GM12878 (cell line): ENCODE measurements around the gene ABHD1. TPM values are rescaled to one million over a fixed set of nuclear protein-coding genes. Genes with fewer than 3 reads are reported as not detected.

ENCODE experiments used
- ATAC-seq: fragments of 200-7000 bp; cut with Tn5 transposase; 3 replicates; pipeline ENCODE4 v1.9.1; 2020; ENCODE audit warnings: mild to moderate bottlenecking, moderate library complexity
- BruUV-seq: library from RNA; stranded (reverse); fragments of 400-500 nt; replicated peaks from 2 replicates; lab custom pipeline; 2021; lab: Mats Ljungman, UMichigan
- CTCF ChIA-PET: fragments of 300-600 bp; sonication (Branson Sonifier 250); formaldehyde crosslinking; extraction: SDS; loops from one replicate; lab custom pipeline; 2021; ENCODE audit warnings: inconsistent platforms; lab: Yijun Ruan, JAX
- POLR2A ChIA-PET: fragments of 350-600 bp; formaldehyde crosslinking; extraction: SDS; loops from one replicate; lab custom pipeline; 2021; ENCODE audit warnings: inconsistent platforms; lab: Charles Lee
- RAD21 ChIA-PET: fragments of 300-600 bp; sonication (Branson Sonifier 250); formaldehyde crosslinking; loops from one replicate; lab custom pipeline; 2023; ENCODE audit warnings: antibody characterized with exemption; ENCODE audit not compliant: unreplicated experiment; lab: Charles Lee
- SMC1A ChIA-PET: fragments of 300-600 bp; sonication (Branson Sonifier 250); formaldehyde crosslinking; loops from one replicate; lab custom pipeline; 2023; ENCODE audit not compliant: unreplicated experiment, uncharacterized antibody; lab: Charles Lee
- DNase-seq: peaks from one replicate; pipeline ENCODE4 v3.0.0-alpha.2; 2011; ENCODE audit warnings: low read depth, low spot score
- FAIRE-seq: peaks from 3 replicates; lab custom pipeline; 2011; peaks lifted over from hg19 to GRCh38; lab: Jason Lieb, UNC
- H2AFZ ChIP-seq: 2 replicates; pipeline ENCODE4 v1.6.0; 2011; ENCODE audit warnings: low read depth, low read length, control low read depth; ENCODE audit not compliant: control insufficient read depth
- H3K27ac ChIP-seq: 2 replicates; pipeline ENCODE4 v1.5.1; 2011; ENCODE audit warnings: control low read depth; ENCODE audit not compliant: control insufficient read depth, insufficient read depth
- H3K27me3 ChIP-seq, 2 experiments: replicated peaks in 1 of 2; 2 replicates each; pipeline versions ENCODE4 v1.6.0 to v1.6.1; 2011; ENCODE audit warnings: low read length in 1 of 2; ENCODE audit not compliant: control insufficient read depth in 2 of 2, insufficient read depth in 2 of 2
- H3K36me3 ChIP-seq, 2 experiments: 2 replicates each; pipeline ENCODE4 v1.5.1; 2011; ENCODE audit warnings: low read length in 1 of 2; ENCODE audit not compliant: control insufficient read depth in 2 of 2, insufficient read depth in 2 of 2
- H3K4me1 ChIP-seq: 2 replicates; pipeline ENCODE4 v1.6.1; 2011; ENCODE audit warnings: mild to moderate bottlenecking, low read length, moderate library complexity, mixed read lengths; ENCODE audit not compliant: control insufficient read depth, insufficient read depth
- H3K4me2 ChIP-seq: 2 replicates; pipeline ENCODE4 v1.6.0; 2011; ENCODE audit warnings: control low read depth; ENCODE audit not compliant: control insufficient read depth, insufficient read depth
- H3K4me3 ChIP-seq: fragments of 200-600 bp; sonication (generic); 2 replicates; pipeline ENCODE4 v1.5.1; 2016
- H3K79me2 ChIP-seq: 2 replicates; pipeline ENCODE4 v1.6.0; 2011; ENCODE audit warnings: low read length; ENCODE audit not compliant: control insufficient read depth, insufficient read depth
- H3K9ac ChIP-seq: 2 replicates; pipeline ENCODE4 v1.8.0; 2011; ENCODE audit warnings: low read length, control low read depth, mixed read lengths; ENCODE audit not compliant: control insufficient read depth, insufficient read depth
- H3K9me3 ChIP-seq: replicated peaks from 3 replicates; pipeline ENCODE4 v1.5.1; 2011; ENCODE audit warnings: mild to moderate bottlenecking, low read length; ENCODE audit not compliant: control insufficient read depth, insufficient read depth
- H4K20me1 ChIP-seq: 2 replicates; pipeline ENCODE4 v1.6.0; 2011; ENCODE audit not compliant: control insufficient read depth, insufficient read depth
- CHD1 ChIP-seq: IDR thresholded peaks from 2 replicates; pipeline ENCODE4 v1.6.1; 2012; ENCODE audit warnings: low read depth, low read length, improper control_type of control experiment
- CREB1 ChIP-seq: IDR thresholded peaks from 2 replicates; pipeline ENCODE4 v1.6.1; 2012; ENCODE audit warnings: low read depth, mild to moderate bottlenecking, inconsistent platforms
- FOXM1 ChIP-seq: IDR thresholded peaks from 2 replicates; pipeline ENCODE4 v1.6.1; 2012; ENCODE audit warnings: low read depth, mild to moderate bottlenecking, inconsistent platforms, low read length, moderate library complexity
- GATAD2B ChIP-seq: fragments of 450-650 bp; conservative IDR thresholded peaks from 2 replicates; pipeline ENCODE4 v1.6.1; 2017; ENCODE audit warnings: low read depth, mild to moderate bottlenecking, moderate library complexity
- HDAC6 ChIP-seq: fragments of 200-600 bp; sonication (generic); IDR thresholded peaks from one replicate; pipeline ENCODE4 v1.8.0; 2017; ENCODE audit warnings: antibody characterized with exemption; ENCODE audit not compliant: unreplicated experiment
- JUND ChIP-seq: IDR thresholded peaks from 2 replicates; pipeline ENCODE4 v1.6.1; 2012; ENCODE audit warnings: low read depth, mild to moderate bottlenecking, low read length, improper control_type of control experiment, moderate library complexity
- KAT2A ChIP-seq: conservative IDR thresholded peaks from 2 replicates; pipeline ENCODE4 v1.6.1; 2011; ENCODE audit warnings: low read depth, low read length; ENCODE audit not compliant: control insufficient read depth
- MEF2B ChIP-seq: fragments of 450-650 bp; IDR thresholded peaks from 2 replicates; pipeline ENCODE4 v1.6.1; 2018; ENCODE audit warnings: mild to moderate bottlenecking, moderate library complexity; ENCODE audit not compliant: partially characterized antibody, poor library complexity, severe bottlenecking
- NR2C2 ChIP-seq: IDR thresholded peaks from 2 replicates; pipeline ENCODE4 v1.6.1; 2011; ENCODE audit warnings: borderline replicate concordance, low read depth; ENCODE audit not compliant: control insufficient read depth, insufficient read length
- PAX5 ChIP-seq: IDR thresholded peaks from 2 replicates; pipeline ENCODE4 v1.6.1; 2011; ENCODE audit warnings: low read depth, low read length, borderline replicate concordance
- PAX8 ChIP-seq: fragments of 450-650 bp; IDR thresholded peaks from 2 replicates; pipeline ENCODE4 v1.6.1; 2017; ENCODE audit warnings: mild to moderate bottlenecking, moderate library complexity
- POLR2A ChIP-seq: IDR thresholded peaks from 2 replicates; pipeline ENCODE4 v1.6.1; 2011; ENCODE audit warnings: low read depth, mild to moderate bottlenecking, low read length
- SPI1 ChIP-seq: IDR thresholded peaks from 2 replicates; pipeline ENCODE4 v1.6.1; 2011; ENCODE audit warnings: low read depth, mild to moderate bottlenecking, low read length, moderate library complexity, borderline replicate concordance; ENCODE audit not compliant: insufficient read depth
- ZNF24 ChIP-seq: fragments of 450-650 bp; IDR thresholded peaks from 2 replicates; pipeline ENCODE4 v1.6.1; 2017; ENCODE audit warnings: antibody characterized with exemption, mild to moderate bottlenecking
- ZNF274 ChIP-seq: IDR thresholded peaks from one replicate; pipeline ENCODE4 v1.8.0; 2011; ENCODE audit not compliant: insufficient read length, insufficient read depth
- ZNF622 ChIP-seq: fragments of 450-650 bp; IDR thresholded peaks from 2 replicates; pipeline ENCODE4 v1.6.1; 2017; ENCODE audit warnings: mild to moderate bottlenecking, inconsistent platforms
- ZZZ3 ChIP-seq: IDR thresholded peaks from 2 replicates; pipeline ENCODE4 v1.6.1; 2011; ENCODE audit warnings: low read depth; ENCODE audit not compliant: control insufficient read depth, insufficient read length
- WGBS: methylation state at CpG from one replicate; pipeline ENCODE4 v1.1.6; 2016; ENCODE audit warnings: low lambda C conversion rate; ENCODE audit not compliant: insufficient replicate concordance, insufficient coverage; ENCODE audit errors: missing lambda C conversion rate; 5-methylcytosine and 5-hydroxymethylcytosine counted together
- in situ Hi-C: fragments of 300-500 bp; cut with MboI; formaldehyde crosslinking; loops from 9 replicates; pipeline ENCODE4 v1.14.3; 2018; ENCODE audit warnings: mixed read lengths
- intact Hi-C: fragments of 100-400 bp; cut with micrococcal nuclease; formaldehyde crosslinking; loops from one replicate; pipeline ENCODE4 v1.14.2; 2022; ENCODE audit not compliant: unreplicated experiment
- polyA plus RNA-seq, 11 experiments: library from polyadenylated mRNA; depleted of rRNA in 4 of 11; unstranded in 6 of 11; stranded (reverse) in 5 of 11; fragments of >200 nt; fragmentation: Nextera tagmentation in 4 of 11; fragmentation: Illumina TruSeq in 1 of 11; extraction: Ambion mirVana in 4 of 11; extraction: Trizol in 1 of 11; gene quantifications; 1 replicate in 1 of 11; 2 replicates in 10 of 11; pipeline versions ENCODE4 v1.2.1 to v1.2.3, GENCODE V29; 2011 to 2016; ENCODE audit warnings: inconsistent platforms in 2 of 11, missing spikeins in 2 of 11, low read depth in 1 of 11
- total RNA-seq, 4 experiments: library from RNA; depleted of rRNA in 3 of 4; stranded (reverse); fragments of >200 nt in 3 of 4; fragmentation: Illumina TruSeq in 1 of 4; extraction: Trizol in 1 of 4; gene quantifications; 2 replicates each; pipeline versions ENCODE4 v1.2.1 to v1.2.3, GENCODE V29; 2013 to 2021
- TF ChIP-seq, protein P1 (sequence below): IDR thresholded peaks from 2 replicates; pipeline ENCODE4 v1.6.1; 2011; ENCODE audit warnings: borderline replicate concordance, low read depth, mild to moderate bottlenecking, moderate library complexity, low read length; ENCODE audit not compliant: insufficient read depth, poor library complexity, severe bottlenecking
- TF ChIP-seq, protein P2 (sequence below): IDR thresholded peaks from 2 replicates; pipeline ENCODE4 v1.6.1; 2012; ENCODE audit warnings: low read length, inconsistent platforms
- TF ChIP-seq, protein P3 (sequence below): fragments of 450-650 bp; IDR thresholded peaks from 2 replicates; pipeline ENCODE4 v1.6.1; 2018; ENCODE audit warnings: borderline replicate concordance, mild to moderate bottlenecking; ENCODE audit not compliant: partially characterized antibody

ABHD1 gene
- total and polyA plus RNA-seq, 10 of the 15 experiments (the other 5 are each of a cell fraction or from before 2014, with no cell fraction given), result 0.04 to 0.35 (median 0.17) TPM; not detected in 2

GRCh38 chr2:27077231-27077630 is 46.4 kb upstream of the ABHD1 start:
- BruUV-seq, result no TSS peak
- no peaks in the 10 kb centered on the region for H4K20me1 ChIP-seq
- no peak overlapping the region for H3K27ac ChIP-seq
- H3K9ac ChIP-seq, result no peak overlapping the region
- in situ Hi-C loops (no loop called here), intact Hi-C loops (no loop called here)
- TF ChIP-seq GATAD2B (no peak), CHD1 (no peak), KAT2A (no peak), ZNF274 (no peak), HDAC6 (no peak), JUND (no peak), SPI1 (no peak), ZZZ3 (no peak), PAX8 (no peak), NR2C2 (no peak), PAX5 (no peak), ZNF622 (no peak), CREB1 (no peak), POLR2A (no peak), MEF2B (no peak), FOXM1 (no peak), ZNF24 (no peak)
- TF ChIP-seq, protein P1, sequence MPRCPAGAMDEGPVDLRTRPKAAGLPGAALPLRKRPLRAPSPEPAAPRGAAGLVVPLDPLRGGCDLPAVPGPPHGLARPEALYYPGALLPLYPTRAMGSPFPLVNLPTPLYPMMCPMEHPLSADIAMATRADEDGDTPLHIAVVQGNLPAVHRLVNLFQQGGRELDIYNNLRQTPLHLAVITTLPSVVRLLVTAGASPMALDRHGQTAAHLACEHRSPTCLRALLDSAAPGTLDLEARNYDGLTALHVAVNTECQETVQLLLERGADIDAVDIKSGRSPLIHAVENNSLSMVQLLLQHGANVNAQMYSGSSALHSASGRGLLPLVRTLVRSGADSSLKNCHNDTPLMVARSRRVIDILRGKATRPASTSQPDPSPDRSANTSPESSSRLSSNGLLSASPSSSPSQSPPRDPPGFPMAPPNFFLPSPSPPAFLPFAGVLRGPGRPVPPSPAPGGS, result no peak
- TF ChIP-seq, protein P2, sequence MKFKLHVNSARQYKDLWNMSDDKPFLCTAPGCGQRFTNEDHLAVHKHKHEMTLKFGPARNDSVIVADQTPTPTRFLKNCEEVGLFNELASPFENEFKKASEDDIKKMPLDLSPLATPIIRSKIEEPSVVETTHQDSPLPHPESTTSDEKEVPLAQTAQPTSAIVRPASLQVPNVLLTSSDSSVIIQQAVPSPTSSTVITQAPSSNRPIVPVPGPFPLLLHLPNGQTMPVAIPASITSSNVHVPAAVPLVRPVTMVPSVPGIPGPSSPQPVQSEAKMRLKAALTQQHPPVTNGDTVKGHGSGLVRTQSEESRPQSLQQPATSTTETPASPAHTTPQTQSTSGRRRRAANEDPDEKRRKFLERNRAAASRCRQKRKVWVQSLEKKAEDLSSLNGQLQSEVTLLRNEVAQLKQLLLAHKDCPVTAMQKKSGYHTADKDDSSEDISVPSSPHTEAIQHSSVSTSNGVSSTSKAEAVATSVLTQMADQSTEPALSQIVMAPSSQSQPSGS, result no peak
- TF ChIP-seq, protein P3, sequence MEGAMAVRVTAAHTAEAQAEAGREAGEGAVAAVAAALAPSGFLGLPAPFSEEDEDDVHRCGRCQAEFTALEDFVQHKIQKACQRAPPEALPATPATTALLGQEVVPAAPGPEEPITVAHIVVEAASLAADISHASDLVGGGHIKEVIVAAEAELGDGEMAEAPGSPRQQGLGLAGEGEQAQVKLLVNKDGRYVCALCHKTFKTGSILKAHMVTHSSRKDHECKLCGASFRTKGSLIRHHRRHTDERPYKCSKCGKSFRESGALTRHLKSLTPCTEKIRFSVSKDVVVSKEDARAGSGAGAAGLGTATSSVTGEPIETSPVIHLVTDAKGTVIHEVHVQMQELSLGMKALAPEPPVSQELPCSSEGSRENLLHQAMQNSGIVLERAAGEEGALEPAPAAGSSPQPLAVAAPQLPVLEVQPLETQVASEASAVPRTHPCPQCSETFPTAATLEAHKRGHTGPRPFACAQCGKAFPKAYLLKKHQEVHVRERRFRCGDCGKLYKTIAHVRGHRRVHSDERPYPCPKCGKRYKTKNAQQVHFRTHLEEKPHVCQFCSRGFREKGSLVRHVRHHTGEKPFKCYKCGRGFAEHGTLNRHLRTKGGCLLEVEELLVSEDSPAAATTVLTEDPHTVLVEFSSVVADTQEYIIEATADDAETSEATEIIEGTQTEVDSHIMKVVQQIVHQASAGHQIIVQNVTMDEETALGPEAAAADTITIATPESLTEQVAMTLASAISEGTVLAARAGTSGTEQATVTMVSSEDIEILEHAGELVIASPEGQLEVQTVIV, result no peak
- SMC1A ChIA-PET, result interaction anchor here (0.7 kb wide), 1 partner anchor 32 kb away, joined by 3 read pairs; no protein-coding TSS in a partner anchor
- no peaks in the 10 kb centered on the region for H3K27me3 ChIP-seq
- RAD21 ChIA-PET, result no interaction called here
- H3K9me3 ChIP-seq, result no peaks in the 10 kb centered on the region
- ATAC-seq (no peak), DNase-seq (no peak), FAIRE-seq (no peak)
- CTCF ChIA-PET, result interaction anchor here (0.6 to 1.1 kb wide), 3 partner anchors 10 to 26 kb away, joined by 3 to 9 read pairs (median 4); partner anchors contain the start of genes AGBL5 and KHK
- peaks cover 50% of the 10 kb centered on the region for H3K4me1 ChIP-seq
- POLR2A ChIA-PET, result interaction anchor here (0.6 to 0.7 kb wide), 2 partner anchors 26 to 302 kb away, joined by 3 read pairs; partner anchors contain the start of gene AGBL5
- 56% methylated on average over 7 of the region's 7 CpGs for WGBS
- no peaks in the 10 kb centered on the region for H3K36me3 ChIP-seq
- peak overlapping the region; percentile 17; the same call in 1 of the 2 replicates for H3K4me2 ChIP-seq
- H2AFZ ChIP-seq, result peak overlapping the region; percentile 51; the same call in 1 of the 2 replicates
- H3K79me2 ChIP-seq, result no peaks in the 10 kb centered on the region
- H3K4me3 ChIP-seq, result no peak overlapping the region
